HCT116 (cell line): Measurements from ENCODE around the gene PTPRF. TPM values are rescaled to one million over a fixed set of nuclear protein-coding genes. Genes with fewer than 3 reads are reported as not detected.

Experiments used
- ATAC-seq: fragments of 200-7000 bp; cut with Tn5 transposase; 2 replicates; pipeline ENCODE4 v1.9.1; 2020; ENCODE audit warnings: mild to moderate bottlenecking, moderate library complexity
- BruUV-seq: library from RNA; stranded (reverse); fragments of 400-500 nt; replicated peaks from 2 replicates; lab custom pipeline; 2021; lab: Mats Ljungman, UMichigan
- CTCF ChIA-PET: fragments of 300-600 bp; sonication (Branson Sonifier 250); formaldehyde crosslinking; loops from one replicate; lab custom pipeline; 2021; ENCODE audit warnings: antibody characterized with exemption; lab: Charles Lee
- POLR2A ChIA-PET: fragments of 300-600, 350-600 bp; sonication (Branson Sonifier 250); formaldehyde crosslinking; loops from one replicate; lab custom pipeline; 2021; ENCODE audit warnings: antibody characterized with exemption; lab: Charles Lee
- RAD21 ChIA-PET, 2 experiments: fragments of 300-600 bp; sonication (Branson Sonifier 250); formaldehyde crosslinking; loops; one replicate each; lab custom pipeline; 2023; ENCODE audit warnings: low total read pairs in 2 of 2; ENCODE audit not compliant: uncharacterized antibody in 2 of 2, unreplicated experiment in 2 of 2, low non-redundant PET in 1 of 2; lab: Charles Lee
- DNase-seq: peaks from one replicate; pipeline ENCODE4 v3.0.0-alpha.2; 2010; ENCODE audit warnings: low read depth, low spot score
- H2AFZ ChIP-seq: fragments of 200-600 bp; shearing (Covaris generic), sonication (generic); 2 replicates; pipeline ENCODE4 v1.6.1; 2017; ENCODE audit warnings: low read depth, mixed run types, mixed read lengths, antibody characterized with exemption, low read length; ENCODE audit not compliant: poor library complexity, severe bottlenecking
- H3K27ac ChIP-seq: 2 replicates; pipeline ENCODE4 v1.5.1; 2012; ENCODE audit warnings: low read depth, low read length
- H3K27me3 ChIP-seq: fragments of 200-600 bp; sonication (generic); 2 replicates; pipeline ENCODE4 v1.6.1; 2016; ENCODE audit warnings: mixed run types, low read length, mixed read lengths; ENCODE audit not compliant: insufficient read depth
- H3K36me3 ChIP-seq, 2 experiments: fragments of 200-500 bp in 1 of 2; fragments of 200-600 bp in 1 of 2; sonication (Bioruptor generic) in 1 of 2; sonication (generic) in 1 of 2; 2 replicates each; pipeline versions ENCODE4 v1.5.1 to v1.6.1; 2014 to 2016; ENCODE audit warnings: low read length in 2 of 2, inconsistent platforms in 1 of 2, mixed read lengths in 1 of 2, mixed run types in 1 of 2; ENCODE audit not compliant: insufficient read depth in 2 of 2, control insufficient read depth in 1 of 2
- H3K4me1 ChIP-seq, 2 experiments: fragments of 200-600 bp in 1 of 2; sonication (generic) in 1 of 2; 2 replicates each; pipeline versions ENCODE4 v1.5.1 to v1.6.1; 2012 to 2017; ENCODE audit warnings: low read length in 2 of 2, inconsistent platforms in 1 of 2, mild to moderate bottlenecking in 1 of 2, mixed read lengths in 1 of 2, mixed run types in 1 of 2, moderate library complexity in 1 of 2; ENCODE audit not compliant: insufficient read depth in 2 of 2, control insufficient read depth in 1 of 2
- H3K4me2 ChIP-seq: fragments of 200-600 bp; sonication (generic); 2 replicates; pipeline ENCODE4 v1.6.1; 2017; ENCODE audit warnings: mixed run types, low read length, mixed read lengths
- H3K4me3 ChIP-seq, 2 experiments: fragments of 200-600 bp in 1 of 2; sonication (generic) in 1 of 2; replicated peaks in 1 of 2; 2 replicates each; pipeline ENCODE4 v1.5.1; 2011 to 2016; ENCODE audit warnings: low read length in 2 of 2, control low read depth in 1 of 2, low read depth in 1 of 2, mild to moderate bottlenecking in 1 of 2, mixed read lengths in 1 of 2, mixed run types in 1 of 2
- H3K79me2 ChIP-seq: fragments of 200-600 bp; sonication (generic); 2 replicates; pipeline ENCODE4 v1.6.1; 2017; ENCODE audit warnings: mild to moderate bottlenecking, mixed run types, low read length, moderate library complexity, mixed read lengths; ENCODE audit not compliant: insufficient read depth
- H3K9ac ChIP-seq: fragments of 200-600 bp; sonication (generic); 2 replicates; pipeline ENCODE4 v1.6.1; 2016; ENCODE audit warnings: low read length, mixed read lengths
- H3K9me2 ChIP-seq: fragments of 200-600 bp; sonication (generic), shearing (Covaris generic); 2 replicates; pipeline ENCODE4 v1.6.1; 2017; ENCODE audit warnings: mixed run types, mild to moderate bottlenecking, moderate library complexity; ENCODE audit not compliant: insufficient read depth
- H3K9me3 ChIP-seq, 2 experiments: fragments of 200-500 bp in 1 of 2; fragments of 200-600 bp in 1 of 2; sonication (Bioruptor generic) in 1 of 2; sonication (generic) in 1 of 2; 2 replicates each; pipeline ENCODE4 v1.6.1; 2014 to 2017; ENCODE audit warnings: low read length in 2 of 2, mixed read lengths in 2 of 2, inconsistent platforms in 1 of 2, low read depth in 1 of 2, mild to moderate bottlenecking in 1 of 2, mixed run types in 1 of 2, moderate library complexity in 1 of 2; ENCODE audit not compliant: control insufficient read depth in 1 of 2, insufficient read depth in 1 of 2
- H4K20me1 ChIP-seq: fragments of 200-600 bp; sonication (generic), shearing (Covaris generic); 2 replicates; pipeline ENCODE4 v1.6.1; 2017; ENCODE audit warnings: mixed run types, mild to moderate bottlenecking, moderate library complexity; ENCODE audit not compliant: insufficient read depth
- CTCF ChIP-seq, 3 experiments: fragments of 200-600 bp in 1 of 3; sonication (generic) in 1 of 3; IDR thresholded peaks in 2 of 3; conservative IDR thresholded peaks in 1 of 3; 2 replicates each; pipeline ENCODE4 v1.5.1; 2012 to 2017; ENCODE audit warnings: low read depth in 2 of 3, low read length in 2 of 3, antibody characterized with exemption in 1 of 3, borderline replicate concordance in 1 of 3, control low read depth in 1 of 3, mild to moderate bottlenecking in 1 of 3, mixed read lengths in 1 of 3, mixed run types in 1 of 3, moderate library complexity in 1 of 3; ENCODE audit not compliant: insufficient read depth in 1 of 3
- POLR2AphosphoS5 ChIP-seq: IDR thresholded peaks from 2 replicates; pipeline ENCODE4 v1.6.1; 2011; ENCODE audit warnings: mild to moderate bottlenecking, low read depth, low read length, moderate library complexity
- ZBTB33 ChIP-seq: IDR thresholded peaks from 2 replicates; pipeline ENCODE4 v1.6.1; 2011; ENCODE audit warnings: mild to moderate bottlenecking, low read length, moderate library complexity; ENCODE audit not compliant: insufficient replicate concordance; ENCODE audit errors: extremely low read depth
- ZNF274 ChIP-seq: fragments of 200-500 bp; sonication (Bioruptor generic); IDR thresholded peaks from 2 replicates; pipeline ENCODE4 v1.6.1; 2014; ENCODE audit warnings: mild to moderate bottlenecking, low read depth, low read length, inconsistent platforms
- intact Hi-C: fragments of 100-400 bp; cut with micrococcal nuclease; formaldehyde crosslinking; loops from 2 replicates; pipeline ENCODE4 v1.10.0; 2022
- total RNA-seq: library from RNA; stranded (reverse); gene quantifications from one replicate; pipeline ENCODE4 v1.2.1, GENCODE V29; 2021; ENCODE audit not compliant: unreplicated experiment

PTPRF gene
- total RNA-seq, 1 experiment from 2014 or later: 224 TPM

DNA sequence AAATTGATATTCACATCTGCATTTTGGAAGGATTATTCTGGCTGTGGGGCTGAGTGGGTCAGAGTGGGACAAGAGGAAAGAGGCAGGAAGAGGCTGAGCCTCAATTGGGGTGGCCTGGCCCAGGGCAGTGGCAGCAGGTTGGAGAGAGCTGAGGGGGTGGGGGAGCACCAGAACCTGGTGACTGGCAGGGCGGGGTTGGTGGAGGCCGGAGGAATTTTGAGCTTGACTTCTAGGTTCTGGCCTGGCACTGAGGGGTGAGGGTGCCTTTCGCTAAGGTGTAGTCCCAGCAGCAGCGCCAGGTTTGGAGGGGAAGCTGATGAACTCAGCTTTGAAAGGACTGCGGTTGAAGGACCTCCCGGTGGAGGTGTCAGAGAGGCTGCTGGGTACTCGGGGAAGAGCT is 85.7 kb downstream of the PTPRF start:
- CTCF ChIA-PET: no interaction called here
- Histone ChIP-seq H4K20me1 (no peaks in the 10 kb centered on the region), H3K9me3 (no peaks in the 10 kb centered on the region), H3K4me1 (no peaks in the 10 kb centered on the region), H3K4me2 (no peak overlapping the region), H3K4me3 (no peak overlapping the region), H3K9ac (no peak overlapping the region), H3K27me3 (no peaks in the 10 kb centered on the region), H3K79me2 (no peaks in the 10 kb centered on the region), H3K27ac (no peak overlapping the region), H3K36me3 (peaks cover 30 to 51% of the 10 kb centered on the region in 2 experiments), H2AFZ (no peak overlapping the region), H3K9me2 (no peaks in the 10 kb centered on the region)
- no peak for DNase-seq
- ATAC-seq: no peak
- POLR2A ChIA-PET: no interaction called here
- TF ChIP-seq ZBTB33: no peak
- TF ChIP-seq ZNF274: no peak
- TF ChIP-seq POLR2AphosphoS5: no peak
- no peak for TF ChIP-seq CTCF (IDR thresholded peaks at IDR 0.05 in 2 of 3, conservative IDR thresholded peaks at IDR 0.05 in 1 of 3; ENCODE audit: borderline replicate concordance in 1 of 3, insufficient read depth in 1 of 3, low read depth in 2 of 3, low read length in 2 of 3)
- no TSS peak for BruUV-seq
- RAD21 ChIA-PET: no interaction called here
- intact Hi-C loops: no loop called here
